Loucy (cell line): ENCODE results near the gene ABCB10.
"Not testable (repeated sequence)": the region's sequence is repeated elsewhere in the genome, so short reads cannot be mapped to it uniquely, and the experiment has no call there.

Experiments
- EZH2phosphoT487 ChIP-seq: fragments of 200-600 bp; IDR thresholded peaks from 2 replicates; pipeline ENCODE4 v1.6.1; 2018; ENCODE audit warnings: antibody characterized with exemption, mild to moderate bottlenecking, moderate library complexity, borderline replicate concordance
- TF ChIP-seq, protein P1 (sequence below): fragments of 200-600 bp; sonication (generic); conservative IDR thresholded peaks from 2 replicates; pipeline ENCODE4 v1.5.1; 2014; ENCODE audit warnings: mild to moderate bottlenecking, antibody characterized with exemption, low read length

DNA sequence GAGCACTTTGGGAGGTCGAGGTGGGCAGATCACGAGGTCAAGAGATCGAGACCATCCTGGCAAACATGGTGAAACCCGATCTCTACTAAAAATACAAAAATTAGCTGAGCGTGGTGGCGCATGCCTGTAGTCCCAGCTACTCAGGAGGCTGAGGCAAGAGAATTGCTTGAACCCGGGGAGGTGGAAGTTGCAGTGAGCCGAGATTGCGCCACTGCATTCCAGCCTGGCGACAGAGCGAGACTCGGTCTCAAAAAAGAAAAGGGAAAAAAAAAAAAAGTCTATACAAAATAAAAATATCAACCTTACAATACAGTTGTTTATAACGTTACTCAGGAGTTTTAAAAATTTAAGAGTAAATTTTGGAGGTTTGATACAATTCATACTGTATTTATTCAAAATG is 82.6 kb downstream of the ABCB10 start:
- TF ChIP-seq, protein P1, sequence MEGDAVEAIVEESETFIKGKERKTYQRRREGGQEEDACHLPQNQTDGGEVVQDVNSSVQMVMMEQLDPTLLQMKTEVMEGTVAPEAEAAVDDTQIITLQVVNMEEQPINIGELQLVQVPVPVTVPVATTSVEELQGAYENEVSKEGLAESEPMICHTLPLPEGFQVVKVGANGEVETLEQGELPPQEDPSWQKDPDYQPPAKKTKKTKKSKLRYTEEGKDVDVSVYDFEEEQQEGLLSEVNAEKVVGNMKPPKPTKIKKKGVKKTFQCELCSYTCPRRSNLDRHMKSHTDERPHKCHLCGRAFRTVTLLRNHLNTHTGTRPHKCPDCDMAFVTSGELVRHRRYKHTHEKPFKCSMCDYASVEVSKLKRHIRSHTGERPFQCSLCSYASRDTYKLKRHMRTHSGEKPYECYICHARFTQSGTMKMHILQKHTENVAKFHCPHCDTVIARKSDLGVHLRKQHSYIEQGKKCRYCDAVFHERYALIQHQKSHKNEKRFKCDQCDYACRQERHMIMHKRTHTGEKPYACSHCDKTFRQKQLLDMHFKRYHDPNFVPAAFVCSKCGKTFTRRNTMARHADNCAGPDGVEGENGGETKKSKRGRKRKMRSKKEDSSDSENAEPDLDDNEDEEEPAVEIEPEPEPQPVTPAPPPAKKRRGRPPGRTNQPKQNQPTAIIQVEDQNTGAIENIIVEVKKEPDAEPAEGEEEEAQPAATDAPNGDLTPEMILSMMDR, result not testable (repeated sequence)
- TF ChIP-seq EZH2phosphoT487, result not testable (repeated sequence)
